ENCODE data around the gene ZNF227. TPM values are rescaled to one million over a fixed set of nuclear protein-coding genes. Genes with fewer than 3 reads are reported as not detected.
"Not testable (repeated sequence)": the region's sequence is repeated elsewhere in the genome, so short reads cannot be mapped to it uniquely, and the experiment has no call there.

Gene ZNF227
- total and polyA plus RNA-seq, 7 donors = 2.5 to 15.0 (median 10.9) TPM

DNA sequence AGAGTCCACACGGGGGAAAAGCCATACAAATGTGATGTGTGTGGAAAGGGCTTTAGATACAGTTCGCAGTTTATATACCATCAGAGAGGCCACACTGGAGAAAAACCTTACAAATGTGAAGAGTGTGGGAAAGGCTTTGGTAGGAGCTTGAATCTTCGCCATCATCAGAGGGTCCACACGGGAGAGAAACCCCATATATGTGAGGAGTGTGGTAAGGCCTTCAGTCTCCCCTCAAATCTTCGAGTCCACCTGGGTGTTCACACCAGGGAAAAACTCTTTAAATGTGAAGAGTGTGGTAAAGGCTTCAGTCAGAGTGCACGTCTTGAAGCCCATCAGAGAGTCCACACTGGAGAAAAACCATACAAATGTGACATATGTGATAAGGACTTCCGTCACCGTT, 24.1 kb downstream of the ZNF227 start:
- no peak overlapping the region for H3K27ac ChIP-seq
- peaks cover 27 to 53% (median 36%) of the 10 kb centered on the region in 4 donors for H3K9me3 ChIP-seq
- no peaks in the 10 kb centered on the region for H3K4me1 ChIP-seq
- no peak for DNase-seq
- H3K36me3 ChIP-seq = peaks cover 50 to 69% (median 54%) of the 10 kb centered on the region in 4 donors
- H3K27me3 ChIP-seq = no peaks in the 10 kb centered on the region
- TF ChIP-seq, protein P1, sequence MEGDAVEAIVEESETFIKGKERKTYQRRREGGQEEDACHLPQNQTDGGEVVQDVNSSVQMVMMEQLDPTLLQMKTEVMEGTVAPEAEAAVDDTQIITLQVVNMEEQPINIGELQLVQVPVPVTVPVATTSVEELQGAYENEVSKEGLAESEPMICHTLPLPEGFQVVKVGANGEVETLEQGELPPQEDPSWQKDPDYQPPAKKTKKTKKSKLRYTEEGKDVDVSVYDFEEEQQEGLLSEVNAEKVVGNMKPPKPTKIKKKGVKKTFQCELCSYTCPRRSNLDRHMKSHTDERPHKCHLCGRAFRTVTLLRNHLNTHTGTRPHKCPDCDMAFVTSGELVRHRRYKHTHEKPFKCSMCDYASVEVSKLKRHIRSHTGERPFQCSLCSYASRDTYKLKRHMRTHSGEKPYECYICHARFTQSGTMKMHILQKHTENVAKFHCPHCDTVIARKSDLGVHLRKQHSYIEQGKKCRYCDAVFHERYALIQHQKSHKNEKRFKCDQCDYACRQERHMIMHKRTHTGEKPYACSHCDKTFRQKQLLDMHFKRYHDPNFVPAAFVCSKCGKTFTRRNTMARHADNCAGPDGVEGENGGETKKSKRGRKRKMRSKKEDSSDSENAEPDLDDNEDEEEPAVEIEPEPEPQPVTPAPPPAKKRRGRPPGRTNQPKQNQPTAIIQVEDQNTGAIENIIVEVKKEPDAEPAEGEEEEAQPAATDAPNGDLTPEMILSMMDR (IDR thresholded peaks at IDR 0.05) = no peak
- no peak for TF ChIP-seq POLR2AphosphoS5 (IDR thresholded peaks at IDR 0.05)
- TF ChIP-seq EP300 (IDR thresholded peaks at IDR 0.05) = no peak
- no peak for TF ChIP-seq POLR2A (IDR thresholded peaks at IDR 0.05)
- H3K4me3 ChIP-seq = no peak overlapping the region
- intact Hi-C loops (cut with DNase I) = no loop called here
- 98% methylated on average over 8 of the region's 8 CpGs for WGBS, 2 donors

DNA sequence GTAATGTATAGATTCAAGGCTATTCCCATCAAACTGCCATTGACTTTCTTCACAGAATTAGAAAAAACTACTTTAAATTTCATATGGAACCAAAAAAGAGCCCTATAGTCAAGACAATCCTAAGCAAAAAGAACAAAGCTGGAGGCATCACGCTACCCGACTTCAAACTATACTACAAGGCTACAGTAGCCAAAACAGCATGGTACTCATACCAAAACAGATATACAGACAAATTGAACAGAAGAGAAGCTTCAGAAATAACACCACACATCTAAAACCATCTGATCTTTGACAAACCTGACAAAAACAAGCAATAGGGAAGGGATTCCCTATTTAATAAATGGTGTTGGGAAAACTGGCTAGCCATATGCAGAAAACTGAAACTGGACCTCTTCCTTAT, 40.0 kb downstream of the ZNF227 start:
- H3K27ac ChIP-seq; H3K4me3 ChIP-seq; H3K27me3 ChIP-seq; DNase-seq; H3K4me1 ChIP-seq; intact Hi-C loops (cut with DNase I): not testable (repeated sequence)
- WGBS, 2 donors = 93% methylated on average over 2 of the region's 2 CpGs
- peaks cover 35 to 87% (median 41%) of the 10 kb centered on the region in 4 donors for H3K9me3 ChIP-seq
- peaks cover 3 to 17% (median 7%) of the 10 kb centered on the region in 4 donors for H3K36me3 ChIP-seq

DNA sequence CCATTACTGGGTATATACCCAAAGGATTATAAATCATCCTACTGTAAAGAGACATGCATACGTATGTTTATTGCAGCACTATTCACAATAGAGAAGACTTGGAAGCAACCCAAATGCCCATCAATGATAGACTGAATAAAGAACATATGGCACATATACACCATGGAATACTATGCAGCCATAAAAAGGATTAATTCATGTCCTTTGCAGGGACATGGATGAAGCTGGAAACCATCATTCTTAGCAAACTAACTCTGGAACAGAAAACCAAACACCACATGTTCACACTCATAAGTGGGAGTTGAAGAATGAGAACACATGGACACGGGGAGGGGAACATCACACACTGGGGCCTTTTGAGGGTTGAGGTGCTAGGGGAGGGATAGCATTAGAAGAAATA, 41.1 kb downstream of the ZNF227 start:
- H3K36me3 ChIP-seq = peaks cover 3 to 13% (median 5%) of the 10 kb centered on the region in 4 donors
- H3K27ac ChIP-seq; H3K4me3 ChIP-seq; H3K27me3 ChIP-seq; DNase-seq; intact Hi-C loops (cut with DNase I); H3K4me1 ChIP-seq: not testable (repeated sequence)
- 88 to 96% methylated on average over 2 of the region's 2 CpGs for WGBS, 2 donors
- H3K9me3 ChIP-seq = peaks cover 27 to 76% (median 38%) of the 10 kb centered on the region in 4 donors

DNA sequence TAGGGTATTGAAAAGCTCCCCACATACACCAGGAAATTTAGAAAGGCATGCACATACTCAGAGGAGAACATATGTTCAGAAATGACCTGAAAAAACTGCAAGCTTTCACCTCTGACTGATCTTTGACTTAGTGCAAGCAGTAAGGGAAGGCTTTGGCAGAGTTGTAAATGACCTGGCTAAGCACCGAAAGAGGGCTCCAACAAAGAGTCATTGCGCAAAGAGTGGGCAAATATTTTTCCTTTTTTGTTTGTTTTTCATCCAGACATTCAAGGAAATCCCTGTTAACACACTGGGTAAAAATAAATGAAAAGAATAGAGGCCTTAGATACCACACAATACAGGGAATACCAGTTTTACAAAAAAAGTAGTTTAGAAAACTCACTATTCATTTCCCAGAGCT, 42.2 kb downstream of the ZNF227 start:
- no peaks in the 10 kb centered on the region for H3K27me3 ChIP-seq
- TF ChIP-seq EP300 (IDR thresholded peaks at IDR 0.05) (no peak), POLR2A (IDR thresholded peaks at IDR 0.05) (no peak)
- TF ChIP-seq, protein P1 (IDR thresholded peaks at IDR 0.05) = no peak

DNA sequence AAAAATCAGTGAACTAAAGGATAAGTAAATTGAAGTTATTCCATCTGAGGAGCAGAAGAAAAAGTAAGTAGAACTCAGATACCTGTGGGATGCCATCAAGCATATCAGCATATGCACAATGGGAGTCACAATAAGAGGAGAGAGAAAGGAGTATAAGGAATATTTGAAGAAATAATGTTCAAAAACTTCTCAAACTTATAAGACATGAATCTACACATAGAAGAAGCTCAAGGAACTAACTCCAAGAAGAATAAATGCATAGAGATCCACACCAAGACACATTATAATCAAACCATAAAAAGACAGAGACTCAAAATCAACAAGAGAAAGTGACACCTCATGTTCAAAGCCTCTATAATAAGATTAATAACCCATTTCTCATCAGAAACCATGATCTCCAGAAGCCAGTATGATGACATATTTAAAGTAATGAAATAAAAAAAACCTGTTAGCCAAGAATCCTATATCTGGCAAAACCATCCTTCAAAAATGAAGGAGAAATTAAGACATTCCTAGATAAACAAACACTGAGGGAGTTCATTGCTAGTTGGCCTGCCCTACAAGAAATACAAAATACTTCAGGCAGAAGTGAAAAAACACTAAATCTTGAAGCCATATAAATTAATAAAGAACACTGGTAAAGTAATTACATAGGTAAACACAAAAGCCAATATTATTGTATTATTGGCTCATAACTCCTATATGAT, 43.5 kb downstream of the ZNF227 start:
- H3K36me3 ChIP-seq = no peaks in the 10 kb centered on the region
- intact Hi-C loops (cut with DNase I) = no loop called here
- peaks cover 10 to 51% (median 21%) of the 10 kb centered on the region in 4 donors for H3K9me3 ChIP-seq
- no peaks in the 10 kb centered on the region for H3K27me3 ChIP-seq
- H3K27ac ChIP-seq = no peak overlapping the region
- no peak overlapping the region for H3K4me3 ChIP-seq
- DNase-seq = no peak
- H3K4me1 ChIP-seq = peaks cover 0 to 6% (median 0%) of the 10 kb centered on the region in 4 donors
- TF ChIP-seq POLR2A (IDR thresholded peaks at IDR 0.05) (no peak), EP300 (IDR thresholded peaks at IDR 0.05) (no peak), POLR2AphosphoS5 (IDR thresholded peaks at IDR 0.05) (no peak)
- TF ChIP-seq, protein P1 (IDR thresholded peaks at IDR 0.05) = no peak

More for the DNA sequence above, 42.2 kb downstream of the ZNF227 start:
- intact Hi-C loops (cut with DNase I) = no loop called here
- H3K9me3 ChIP-seq = peaks cover 17 to 65% (median 29%) of the 10 kb centered on the region in 4 donors
- WGBS, 2 donors = 92 to 95% methylated on average over 2 of the region's 2 CpGs
- DNase-seq = no peak
- no peak overlapping the region for H3K27ac ChIP-seq
- H3K36me3 ChIP-seq = peaks cover 0 to 3% (median 1%) of the 10 kb centered on the region in 4 donors
- H3K4me1 ChIP-seq = no peaks in the 10 kb centered on the region
- H3K4me3 ChIP-seq = no peak overlapping the region

DNA sequence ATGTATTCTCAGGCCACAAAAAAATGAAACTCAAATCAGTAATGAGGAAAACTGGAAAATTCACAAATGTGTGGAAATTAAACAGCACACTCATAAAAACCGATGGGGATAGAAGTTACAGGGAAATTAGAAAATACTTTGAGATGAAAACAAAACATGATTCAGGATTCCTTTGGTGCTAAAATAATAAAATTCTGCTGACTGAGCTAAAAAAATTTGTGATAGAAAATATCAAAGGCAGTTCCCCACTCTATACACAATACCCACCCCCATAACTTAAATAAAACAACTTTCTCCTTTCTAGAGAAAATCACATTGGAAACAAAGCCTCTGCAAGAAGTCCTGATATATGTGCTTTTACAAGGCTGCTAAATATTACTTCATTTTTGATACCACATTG, 45.8 kb downstream of the ZNF227 start:
- intact Hi-C loops (cut with DNase I) = no loop called here
- Histone ChIP-seq H3K36me3 (no peaks in the 10 kb centered on the region), H3K4me1 (peaks cover 0 to 6% (median 0%) of the 10 kb centered on the region in 4 donors), H3K4me3 (no peak overlapping the region), H3K27me3 (no peaks in the 10 kb centered on the region), H3K9me3 (peaks cover 0 to 35% (median 15%) of the 10 kb centered on the region in 4 donors), H3K27ac (no peak overlapping the region)
- DNase-seq = no peak
- TF ChIP-seq POLR2AphosphoS5 (IDR thresholded peaks at IDR 0.05) = no peak
- TF ChIP-seq EP300 (IDR thresholded peaks at IDR 0.05) = no peak
- no peak for TF ChIP-seq POLR2A (IDR thresholded peaks at IDR 0.05)
- TF ChIP-seq, protein P1 (IDR thresholded peaks at IDR 0.05) = no peak
- WGBS, 2 donors = 97 to 98% methylated on average over 1 of the region's 1 CpG

Data from sigmoid colon (tissue), 7 donors.